SJSA1 (cell line): ENCODE measurements around the gene SPOCK1. TPM values are rescaled to one million over a fixed set of nuclear protein-coding genes. Genes with fewer than 3 reads are reported as not detected.

Source experiments
- DNase-seq, 2 experiments: peaks; one replicate each; pipeline ENCODE4 v3.0.0-alpha.2; 2015 to 2020; ENCODE audit warnings: low spot score in 2 of 2, low read depth in 1 of 2
- H3K27ac ChIP-seq: fragments of 250-450 bp; sonication (Bioruptor Pico); 2 replicates; pipeline ENCODE4 v1.5.1; 2020; ENCODE audit warnings: mild to moderate bottlenecking, moderate library complexity
- H3K27me3 ChIP-seq: fragments of 250-450 bp; sonication (Bioruptor Pico); replicated peaks from 2 replicates; pipeline ENCODE4 v1.5.1; 2020; ENCODE audit warnings: mild to moderate bottlenecking, moderate library complexity
- H3K36me3 ChIP-seq: fragments of 250-450 bp; sonication (Bioruptor Pico); 2 replicates; pipeline ENCODE4 v1.5.1; 2020; ENCODE audit warnings: mild to moderate bottlenecking
- H3K4me1 ChIP-seq: fragments of 250-450 bp; sonication (Bioruptor Pico); replicated peaks from 2 replicates; pipeline ENCODE4 v1.6.1; 2021; ENCODE audit warnings: mild to moderate bottlenecking
- H3K4me3 ChIP-seq: fragments of 250-450 bp; sonication (Bioruptor Pico); 2 replicates; pipeline ENCODE4 v1.5.1; 2020; ENCODE audit warnings: mild to moderate bottlenecking
- H3K9me3 ChIP-seq: fragments of 250-450 bp; sonication (Bioruptor Pico); replicated peaks from 2 replicates; pipeline ENCODE4 v1.5.1; 2020; ENCODE audit warnings: mild to moderate bottlenecking
- total RNA-seq: library from RNA; depleted of rRNA; stranded (reverse); fragments of >200 nt; shearing (Covaris generic); gene quantifications from 2 replicates; pipeline ENCODE4 v1.2.3, GENCODE V29; 2014

The SPOCK1 gene
- total RNA-seq, 1 experiment from 2014 or later = 0.95 TPM

- no peak for DNase-seq
- Histone ChIP-seq H3K4me1 (no peaks in the 10 kb centered on the region), H3K9me3 (0 out of 2 replicates have a peak, but pooled peaks cover 2% of the 10 kb centered on the region), H3K27me3 (no peaks in the 10 kb centered on the region), H3K36me3 (no peaks in the 10 kb centered on the region), H3K27ac (no peak overlapping the region), H3K4me3 (no peak overlapping the region)
These were observed 48.4 kb downstream of the SPOCK1 start for GRCh38 chr5:137450759-137451158.

DNA sequence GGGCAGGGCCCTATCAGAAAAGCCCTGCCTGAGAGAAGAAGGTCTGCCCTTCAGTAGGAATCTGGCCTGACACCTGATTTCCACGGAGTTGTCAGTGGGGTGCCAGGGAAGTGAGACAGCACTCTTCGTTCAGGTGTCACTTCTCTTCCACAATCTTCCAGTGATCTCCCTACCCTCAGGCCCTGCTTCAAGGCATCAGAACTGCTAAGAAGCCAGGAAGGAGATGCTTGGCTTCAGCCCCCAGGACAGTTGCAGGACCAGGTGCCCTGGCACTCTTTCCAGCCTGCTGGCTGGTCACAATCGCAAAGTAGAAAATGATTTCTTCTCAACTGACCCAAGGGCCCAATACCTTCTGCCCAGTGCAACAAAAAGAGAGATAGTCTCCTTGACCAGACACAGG lies 50.3 kb downstream of the SPOCK1 start:
- Histone ChIP-seq H3K4me3 (no peak overlapping the region), H3K9me3 (0 out of 2 replicates have a peak, but pooled peaks cover 2% of the 10 kb centered on the region), H3K27ac (no peak overlapping the region), H3K4me1 (no peaks in the 10 kb centered on the region), H3K27me3 (no peaks in the 10 kb centered on the region), H3K36me3 (no peaks in the 10 kb centered on the region)
- DNase-seq = no peak

DNA sequence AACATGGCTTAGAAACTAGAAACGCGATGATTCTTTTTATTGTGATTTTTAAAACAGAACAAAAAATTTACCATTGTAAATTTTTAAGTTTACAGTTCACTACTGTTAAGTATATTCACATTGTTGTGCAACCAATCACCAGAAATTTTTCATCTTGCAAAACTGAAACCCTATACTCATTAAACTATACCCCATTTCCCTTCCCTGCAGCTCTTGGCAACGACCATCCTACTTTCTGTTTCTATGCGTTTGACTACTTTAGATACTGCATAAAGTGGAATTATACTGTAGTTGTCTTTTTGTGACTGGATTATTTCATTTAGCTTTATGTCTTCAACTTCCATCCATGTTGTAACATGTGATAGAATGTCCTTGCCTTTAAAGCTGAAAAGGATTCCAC lies 52.5 kb downstream of the SPOCK1 start:
- no peak overlapping the region for H3K4me3 ChIP-seq
- no peak overlapping the region for H3K27ac ChIP-seq
- no peaks in the 10 kb centered on the region for H3K27me3 ChIP-seq
- no peak for DNase-seq
- H3K4me1 ChIP-seq = no peaks in the 10 kb centered on the region
- no peaks in the 10 kb centered on the region for H3K36me3 ChIP-seq
- H3K9me3 ChIP-seq = no peaks in the 10 kb centered on the region

DNA sequence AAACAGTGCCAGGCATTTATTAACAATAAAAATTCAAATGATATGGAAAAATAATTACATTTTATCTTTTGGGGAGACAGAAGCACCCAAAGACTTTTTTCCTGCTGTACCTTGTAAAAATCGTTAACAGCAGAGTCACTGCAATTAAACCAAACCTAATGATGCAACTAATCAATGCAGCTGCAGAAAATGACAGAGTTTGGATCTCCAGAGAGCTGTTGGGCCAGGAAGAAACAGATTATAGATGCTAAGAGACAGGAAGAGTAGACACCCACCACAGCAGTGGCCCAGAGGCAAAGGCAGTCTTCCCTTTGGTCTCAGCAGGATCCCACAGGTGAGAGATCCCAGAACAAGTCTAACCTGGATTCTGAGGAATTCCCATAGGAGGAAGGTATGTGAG lies 53.0 kb downstream of the SPOCK1 start:
- no peaks in the 10 kb centered on the region for H3K27me3 ChIP-seq
- H3K36me3 ChIP-seq = no peaks in the 10 kb centered on the region
- no peaks in the 10 kb centered on the region for H3K9me3 ChIP-seq
- no peaks in the 10 kb centered on the region for H3K4me1 ChIP-seq
- no peak for DNase-seq
- no peak overlapping the region for H3K4me3 ChIP-seq
- no peak overlapping the region for H3K27ac ChIP-seq

DNA sequence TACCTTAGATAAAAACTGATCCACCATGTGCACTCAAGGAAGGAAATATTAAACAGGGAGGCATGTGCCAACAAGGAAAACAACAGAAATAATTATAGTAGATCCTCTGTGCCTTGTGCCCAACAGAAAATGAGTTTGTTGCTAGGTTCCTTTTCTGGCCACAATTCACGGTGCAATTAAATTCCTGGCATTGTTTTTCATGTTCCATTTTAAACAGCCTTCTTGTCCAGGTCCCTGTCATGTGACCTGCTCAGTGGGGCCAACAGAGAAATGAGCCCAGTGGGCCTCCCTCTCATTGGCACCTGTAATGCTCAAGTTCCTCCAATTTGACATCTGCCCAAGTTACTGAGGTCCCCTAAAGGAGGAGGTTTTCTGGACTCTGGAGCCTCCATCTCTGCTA lies 56.5 kb downstream of the SPOCK1 start:
- Histone ChIP-seq H3K27ac (no peak overlapping the region), H3K36me3 (no peaks in the 10 kb centered on the region), H3K9me3 (no peaks in the 10 kb centered on the region), H3K4me3 (no peak overlapping the region), H3K4me1 (no peaks in the 10 kb centered on the region), H3K27me3 (no peaks in the 10 kb centered on the region)
- no peak for DNase-seq

DNA sequence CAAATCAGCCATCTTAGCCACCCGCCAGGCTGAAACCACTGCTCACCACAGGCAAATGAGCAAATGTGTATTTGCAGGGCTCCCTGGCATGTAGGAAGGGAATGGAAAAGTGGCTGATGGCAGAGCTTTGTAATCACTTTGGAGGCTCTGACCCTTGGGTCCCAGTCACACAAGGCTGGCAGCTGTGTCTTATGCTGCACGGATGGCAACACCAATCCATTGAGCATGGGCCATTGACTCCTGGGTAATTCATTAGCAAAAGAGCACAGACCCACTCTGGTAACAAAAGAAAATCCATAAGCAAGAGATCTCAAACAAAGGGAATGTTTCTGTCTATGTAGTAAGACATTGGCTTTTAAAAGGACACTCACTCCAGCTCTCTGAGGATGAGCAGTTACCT lies 57.6 kb downstream of the SPOCK1 start:
- DNase-seq = no peak
- Histone ChIP-seq H3K27me3 (no peaks in the 10 kb centered on the region), H3K27ac (no peak overlapping the region), H3K36me3 (no peaks in the 10 kb centered on the region), H3K9me3 (no peaks in the 10 kb centered on the region), H3K4me3 (no peak overlapping the region), H3K4me1 (no peaks in the 10 kb centered on the region)

DNA sequence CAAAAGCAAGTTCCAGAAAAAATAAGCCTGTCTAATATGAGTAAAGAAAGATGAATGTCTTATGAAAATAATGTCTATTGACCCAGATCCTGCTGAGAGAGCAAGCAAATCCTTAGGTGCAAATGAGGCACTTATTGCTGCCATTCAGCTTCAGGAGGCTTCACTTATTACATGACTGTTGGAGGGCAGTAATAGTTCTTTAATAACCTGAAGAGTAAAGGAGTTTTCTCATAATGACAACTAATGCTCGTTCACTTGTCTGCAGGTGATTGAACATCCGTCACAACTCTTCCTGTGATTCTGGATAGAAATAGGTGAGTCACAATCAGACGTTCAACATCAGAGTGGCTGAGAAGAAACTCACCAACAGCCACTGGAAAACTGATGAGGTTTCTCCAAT lies 58.3 kb downstream of the SPOCK1 start:
- DNase-seq = no peak
- no peaks in the 10 kb centered on the region for H3K9me3 ChIP-seq
- H3K36me3 ChIP-seq = no peaks in the 10 kb centered on the region
- H3K4me1 ChIP-seq = no peaks in the 10 kb centered on the region
- H3K4me3 ChIP-seq = no peak overlapping the region
- no peaks in the 10 kb centered on the region for H3K27me3 ChIP-seq
- no peak overlapping the region for H3K27ac ChIP-seq

DNA sequence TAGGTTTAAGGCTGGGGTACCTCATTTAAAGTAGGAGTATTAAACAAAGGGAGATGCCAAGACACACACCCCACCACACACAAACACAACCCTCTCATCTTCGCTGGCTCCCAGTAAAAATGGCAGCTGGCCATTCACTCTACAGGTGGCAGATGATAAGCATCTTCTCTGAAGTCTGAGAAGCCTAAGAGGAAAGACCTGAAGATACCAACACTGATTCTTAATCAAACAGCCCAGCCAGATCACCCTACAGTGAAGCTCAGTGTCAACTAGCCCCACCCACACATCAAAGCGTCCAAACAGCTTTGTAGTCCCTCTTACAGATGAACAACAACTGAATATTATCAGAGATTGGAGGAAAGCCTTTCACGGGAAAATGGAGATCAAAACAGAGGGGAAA lies 59.5 kb downstream of the SPOCK1 start:
- Histone ChIP-seq H3K4me1 (no peaks in the 10 kb centered on the region), H3K4me3 (no peak overlapping the region), H3K36me3 (no peaks in the 10 kb centered on the region), H3K27ac (no peak overlapping the region), H3K27me3 (no peaks in the 10 kb centered on the region), H3K9me3 (no peaks in the 10 kb centered on the region)
- DNase-seq = no peak

- no peaks in the 10 kb centered on the region for H3K27me3 ChIP-seq
- no peaks in the 10 kb centered on the region for H3K36me3 ChIP-seq
- H3K27ac ChIP-seq = no peak overlapping the region
- no peaks in the 10 kb centered on the region for H3K9me3 ChIP-seq
- no peaks in the 10 kb centered on the region for H3K4me1 ChIP-seq
- no peak for DNase-seq
- H3K4me3 ChIP-seq = no peak overlapping the region
These were observed 60.2 kb downstream of the SPOCK1 start for GRCh38 chr5:137438932-137439331.

GRCh38 chr5:137437774-137438173 lies 61.4 kb downstream of the SPOCK1 start:
- no peak overlapping the region for H3K27ac ChIP-seq
- DNase-seq = no peak
- H3K36me3 ChIP-seq = no peaks in the 10 kb centered on the region
- H3K4me1 ChIP-seq = no peaks in the 10 kb centered on the region
- H3K4me3 ChIP-seq = no peak overlapping the region
- no peaks in the 10 kb centered on the region for H3K9me3 ChIP-seq
- H3K27me3 ChIP-seq = no peaks in the 10 kb centered on the region

DNA sequence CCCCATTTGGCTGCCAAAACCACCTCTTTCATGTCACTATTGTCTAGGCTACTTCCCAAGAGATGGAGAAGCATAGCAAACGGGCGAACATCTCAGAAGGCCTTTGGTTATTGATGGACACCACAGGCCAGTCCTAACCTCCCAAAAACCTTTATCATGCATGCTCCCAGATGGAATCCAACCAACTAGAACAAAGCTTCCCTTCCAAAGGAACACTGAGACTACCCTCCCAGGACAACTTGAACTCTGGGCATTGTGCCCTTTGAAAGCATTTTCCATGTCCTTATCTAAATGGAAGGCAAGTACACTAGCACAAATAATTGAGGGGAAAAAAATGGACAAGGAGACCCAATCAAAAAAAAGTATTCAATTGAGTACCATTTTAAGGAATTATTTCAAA lies 65.6 kb downstream of the SPOCK1 start:
- Histone ChIP-seq H3K4me3 (no peak overlapping the region), H3K4me1 (no peaks in the 10 kb centered on the region)
- DNase-seq = no peak

DNA sequence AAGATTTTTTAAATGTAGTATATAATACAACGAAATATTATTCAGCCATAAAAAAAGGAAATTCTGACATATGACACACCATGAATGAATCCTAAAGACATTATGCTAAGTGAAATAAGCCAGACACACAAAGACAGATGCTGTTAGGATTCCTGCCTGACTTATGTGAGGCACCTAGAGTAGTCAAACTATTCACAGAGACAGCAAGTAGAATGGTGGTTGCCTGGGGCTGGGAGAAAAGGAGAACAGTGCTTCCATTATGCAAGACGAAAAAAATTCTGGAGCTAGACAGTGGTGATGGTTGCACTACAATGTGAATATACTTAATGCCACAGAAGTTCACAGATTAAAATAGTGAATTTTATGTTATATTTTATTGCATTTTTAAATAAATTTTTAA lies 66.8 kb downstream of the SPOCK1 start:
- H3K9me3 ChIP-seq = no peaks in the 10 kb centered on the region
- no peak for DNase-seq
- no peaks in the 10 kb centered on the region for H3K27me3 ChIP-seq
- no peaks in the 10 kb centered on the region for H3K36me3 ChIP-seq
- no peak overlapping the region for H3K4me3 ChIP-seq
- no peak overlapping the region for H3K27ac ChIP-seq
- H3K4me1 ChIP-seq = no peaks in the 10 kb centered on the region

More for the DNA sequence above, 65.6 kb downstream of the SPOCK1 start:
- Histone ChIP-seq H3K36me3 (no peaks in the 10 kb centered on the region), H3K9me3 (no peaks in the 10 kb centered on the region), H3K27me3 (no peaks in the 10 kb centered on the region), H3K27ac (no peak overlapping the region)

GRCh38 chr5:137431051-137431450 lies 68.1 kb downstream of the SPOCK1 start:
- DNase-seq = no peak
- H3K36me3 ChIP-seq = no peaks in the 10 kb centered on the region
- H3K4me1 ChIP-seq = no peaks in the 10 kb centered on the region
- no peak overlapping the region for H3K27ac ChIP-seq
- H3K27me3 ChIP-seq = no peaks in the 10 kb centered on the region
- H3K4me3 ChIP-seq = no peak overlapping the region
- H3K9me3 ChIP-seq = no peaks in the 10 kb centered on the region

GRCh38 chr5:137415231-137415681 lies 83.9 kb downstream of the SPOCK1 start:
- Histone ChIP-seq H3K27me3 (no peaks in the 10 kb centered on the region), H3K36me3 (no peaks in the 10 kb centered on the region), H3K4me3 (no peak overlapping the region), H3K27ac (no peak overlapping the region), H3K4me1 (no peaks in the 10 kb centered on the region), H3K9me3 (no peaks in the 10 kb centered on the region)
- DNase-seq = no peak

GRCh38 chr5:137414112-137414755 lies 84.9 kb downstream of the SPOCK1 start:
- Histone ChIP-seq H3K27me3 (no peaks in the 10 kb centered on the region), H3K36me3 (no peaks in the 10 kb centered on the region), H3K4me3 (no peak overlapping the region), H3K27ac (no peak overlapping the region), H3K9me3 (no peaks in the 10 kb centered on the region), H3K4me1 (no peaks in the 10 kb centered on the region)
- DNase-seq = no peak
